Pulmonary artery endothelial cell (primary cell): ENCODE results near the gene SAA4. TPM values are rescaled to one million over a fixed set of nuclear protein-coding genes. Genes with fewer than 3 reads are reported as not detected.
"Not testable (repeated sequence)": the region's sequence is repeated elsewhere in the genome, so short reads cannot be mapped to it uniquely, and the experiment has no call there.

ENCODE experiments used
- DNase-seq: peaks from one replicate; pipeline ENCODE4 v3.0.0-alpha.2; 2011; ENCODE audit warnings: low read depth, low spot score
- total RNA-seq: library from RNA; depleted of rRNA; stranded (reverse); fragments of >200 nt; gene quantifications from 2 replicates; pipeline ENCODE4 v1.2.3, GENCODE V29; 2014

The SAA4 gene
- total RNA-seq, 1 donor from 2014 or later: not detected

GRCh38 chr11:18191376-18191775, 45.2 kb downstream of the SAA4 start:
- DNase-seq: no peak

GRCh38 chr11:18189476-18190245, 46.9 kb downstream of the SAA4 start:
- not testable (repeated sequence) for DNase-seq

DNA sequence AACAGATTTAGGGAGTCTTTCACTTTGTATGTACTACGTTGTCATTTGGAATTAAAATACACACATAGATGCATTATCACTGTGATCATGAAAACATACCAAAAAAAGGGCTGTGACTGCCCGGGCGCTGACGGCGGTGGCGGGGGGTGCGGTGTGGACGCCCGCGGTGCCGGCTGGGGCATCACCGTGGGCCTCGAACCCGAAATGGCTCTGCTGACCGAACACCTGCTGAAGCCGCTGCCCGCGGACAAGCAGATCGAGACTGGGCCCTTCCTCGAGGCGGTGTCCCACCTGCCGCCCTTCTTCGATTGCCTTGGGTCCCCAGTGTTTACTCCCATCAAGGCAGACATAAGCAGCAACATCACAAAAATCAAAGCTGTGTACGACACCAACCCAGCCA, 47.8 kb downstream of the SAA4 start:
- DNase-seq: no peak

Other genes starting within 250 kb of the SAA4 start
- gene SERGEF, start 223.8 kb downstream of the SAA4 start, total RNA-seq: 19.9 and 23.3 TPM in 2 replicates
- gene TPH1, start 190.5 kb downstream of the SAA4 start, total RNA-seq: under 0.01 TPM in 1 of 2 replicates, not detected in the other
- 21.6 and 35.1 TPM in 2 replicates for gene SAAL1, start 130.7 kb downstream of the SAA4 start, total RNA-seq
- not detected in 2 replicates for gene MRGPRX3, start 104.2 kb downstream of the SAA4 start, total RNA-seq
- not detected in 2 replicates for gene MRGPRX4, start 64.0 kb downstream of the SAA4 start, total RNA-seq
- gene SAA2, start 11.9 kb upstream of the SAA4 start, total RNA-seq: not detected in 2 replicates
- not detected in 2 replicates for gene SAA1, start 29.5 kb upstream of the SAA4 start, total RNA-seq
- gene HPS5, start 85.3 kb upstream of the SAA4 start, total RNA-seq: 26.6 and 33.8 TPM in 2 replicates
- 52.4 and 60.7 TPM in 2 replicates for gene GTF2H1, start 85.8 kb upstream of the SAA4 start, total RNA-seq
- 695 and 699 TPM in 2 replicates for gene LDHA, start 157.8 kb upstream of the SAA4 start, total RNA-seq
- not detected in 2 replicates for gene LDHC, start 175.5 kb upstream of the SAA4 start, total RNA-seq
- gene LDHAL6A, start 219.1 kb upstream of the SAA4 start, total RNA-seq: not detected in 2 replicates